NAMALWA (cell line): Measurements from ENCODE around the gene HOGA1.

ENCODE experiments used
- DNase-seq: peaks from one replicate; pipeline ENCODE4 v3.0.0-alpha.2; 2015; ENCODE audit warnings: low spot score

The HOGA1 gene

GRCh38 chr10:97584060-97584797 lies at the start of gene HOGA1:
TSS of gene HOGA1 (plus strand) at chr10:97584389. CDS start at chr10:97584704, 315 bp downstream.
- no peak for DNase-seq

- DNase-seq: peak; percentile 58
Observed at GRCh38 chr10:97534746-97535367, 49.3 kb upstream of the HOGA1 start.

GRCh38 chr10:97537186-97537869 lies 46.9 kb upstream of the HOGA1 start:
- DNase-seq: no peak

GRCh38 chr10:97538411-97538810 lies 45.8 kb upstream of the HOGA1 start:
- no peak for DNase-seq

GRCh38 chr10:97538839-97539238 lies 45.4 kb upstream of the HOGA1 start:
- no peak for DNase-seq

GRCh38 chr10:97539523-97540200 lies 44.5 kb upstream of the HOGA1 start:
- no peak for DNase-seq

- DNase-seq: no peak
Observed at GRCh38 chr10:97540669-97541500, 43.3 kb upstream of the HOGA1 start.

- DNase-seq: no peak
Observed at GRCh38 chr10:97542169-97543024, 41.8 kb upstream of the HOGA1 start.

GRCh38 chr10:97543025-97543546 lies 41.1 kb upstream of the HOGA1 start:
- DNase-seq: no peak

- DNase-seq: no peak
Observed at GRCh38 chr10:97546456-97547270, 37.5 kb upstream of the HOGA1 start.

- no peak for DNase-seq
Observed at GRCh38 chr10:97547271-97547600, 37.0 kb upstream of the HOGA1 start.

- no peak for DNase-seq
Observed at GRCh38 chr10:97547962-97548361, 36.2 kb upstream of the HOGA1 start.

- no peak for DNase-seq
Observed at GRCh38 chr10:97548828-97549455, 35.2 kb upstream of the HOGA1 start.

GRCh38 chr10:97549587-97550322 lies 34.4 kb upstream of the HOGA1 start:
- no peak for DNase-seq

- DNase-seq: no peak
Observed at GRCh38 chr10:97550336-97551149, 33.6 kb upstream of the HOGA1 start.

- no peak for DNase-seq
Observed at GRCh38 chr10:97551271-97551670, 32.9 kb upstream of the HOGA1 start.

GRCh38 chr10:97553575-97554031 lies 30.6 kb upstream of the HOGA1 start:
- DNase-seq: peak; percentile 75
